HG02885 (cell line): ENCODE measurements around the gene LUM.

Experiments
- ATAC-seq: cut with Tn5 transposase; IDR thresholded peaks from one replicate; pipeline ENCODE4 v1.9.1; 2021; ENCODE audit warnings: mild to moderate bottlenecking; ENCODE audit not compliant: unreplicated experiment, poor library complexity

The LUM gene

GRCh38 chr12:91078501-91078900, 32.8 kb downstream of the LUM start:
- ATAC-seq, result no peak

DNA sequence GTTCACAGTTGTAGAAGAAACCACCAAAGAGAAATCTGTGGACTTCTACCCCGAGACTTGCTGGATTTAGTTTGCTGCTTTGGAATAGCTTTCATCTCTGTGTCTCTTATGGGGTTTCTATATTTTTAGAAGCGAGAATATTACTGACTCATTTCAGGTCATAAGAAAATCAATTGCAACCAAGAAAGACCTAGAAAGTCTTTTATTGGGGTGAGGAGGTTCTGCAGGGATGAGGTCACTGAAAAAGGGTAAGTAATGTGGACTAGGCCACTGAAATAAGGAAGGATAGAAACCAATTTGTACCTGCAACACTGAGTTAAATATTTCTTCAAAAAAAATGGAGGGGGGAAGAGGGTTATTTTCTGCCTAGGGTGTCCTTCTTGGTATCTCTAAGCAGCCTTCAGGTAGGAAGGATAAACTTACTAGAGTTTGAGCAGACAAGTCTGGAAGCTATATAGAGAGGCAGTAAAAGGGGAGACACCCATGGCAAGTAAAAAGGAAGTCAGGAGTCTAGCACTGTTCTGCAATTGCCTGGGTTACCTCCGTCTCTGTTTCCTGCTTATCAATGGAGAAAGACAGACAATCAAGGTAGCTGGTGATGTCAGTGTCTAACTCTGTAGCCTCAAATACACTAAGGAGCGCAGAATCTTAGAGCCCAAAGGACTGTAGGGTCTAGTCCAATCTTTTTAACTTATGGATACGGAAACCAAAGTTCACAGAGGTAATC, 33.9 kb downstream of the LUM start:
- no peak for ATAC-seq

GRCh38 chr12:91074851-91075250, 36.4 kb downstream of the LUM start:
- no peak for ATAC-seq

DNA sequence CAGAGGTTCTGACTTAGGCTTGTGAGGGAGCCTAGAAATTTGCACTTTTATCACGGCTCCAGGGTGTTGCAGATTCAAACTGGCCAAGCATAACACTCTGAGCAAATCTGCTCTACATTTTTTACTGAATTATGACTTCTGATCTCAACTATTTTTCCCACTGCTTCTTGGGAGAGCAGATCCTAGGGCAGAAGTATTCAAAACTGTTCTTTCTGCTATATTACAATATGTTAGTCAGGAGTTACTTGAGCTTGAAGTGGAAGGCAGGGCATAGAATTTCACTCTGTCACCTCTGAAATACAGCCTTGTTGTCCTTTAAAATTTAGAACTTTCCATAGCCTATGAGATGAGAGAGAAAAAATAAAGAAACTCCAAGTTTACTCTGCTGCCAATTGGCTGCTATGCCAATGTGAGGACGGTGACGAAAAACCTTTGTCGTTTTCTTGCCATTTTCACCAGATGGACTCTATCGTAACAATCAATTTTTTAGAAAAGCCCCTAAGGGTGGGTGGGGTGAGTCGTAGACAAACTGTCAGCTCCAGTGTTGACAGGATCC, 37.1 kb downstream of the LUM start:
- no peak for ATAC-seq

GRCh38 chr12:91073426-91073825, 37.9 kb downstream of the LUM start:
- no peak for ATAC-seq

DNA sequence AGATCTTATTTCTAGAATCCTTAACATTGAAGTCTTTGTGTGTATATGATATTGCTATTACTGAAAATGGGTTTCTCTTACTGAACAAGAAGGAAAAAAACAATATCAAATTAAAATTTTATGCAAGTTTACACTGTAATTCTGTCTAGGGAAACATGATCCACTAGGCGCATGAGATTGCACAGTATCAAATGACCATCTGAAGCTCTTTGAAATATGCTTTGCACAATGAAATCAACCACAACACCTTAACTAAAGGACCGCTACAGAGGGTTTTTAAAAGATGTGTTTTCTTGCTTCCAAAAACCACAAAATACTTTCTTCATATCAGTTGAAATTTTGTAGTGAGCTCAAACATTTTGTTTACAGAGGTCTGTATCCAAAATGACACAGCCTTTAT, 38.4 kb downstream of the LUM start:
- no peak for ATAC-seq

- no peak for ATAC-seq
Observed at GRCh38 chr12:91070936-91071335, 40.4 kb downstream of the LUM start.

DNA sequence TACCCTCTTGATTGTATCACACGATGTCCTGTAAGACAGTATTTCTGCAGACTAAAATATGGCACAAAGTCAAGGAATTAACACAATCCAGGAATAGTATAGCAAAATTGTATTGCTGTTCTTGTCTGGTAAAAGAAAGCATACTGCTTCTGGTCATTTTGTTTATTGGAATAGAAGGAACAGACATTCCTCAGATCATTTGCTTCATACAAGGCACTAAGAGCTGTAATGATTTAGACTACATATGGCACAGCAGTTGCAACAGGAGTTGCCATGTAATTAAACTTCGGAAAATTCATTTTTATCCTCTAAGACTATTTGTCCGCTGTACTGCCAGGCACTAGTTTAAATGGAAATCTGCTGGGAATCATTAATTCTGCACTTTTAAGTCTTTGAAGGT, 45.9 kb downstream of the LUM start:
- no peak for ATAC-seq

DNA sequence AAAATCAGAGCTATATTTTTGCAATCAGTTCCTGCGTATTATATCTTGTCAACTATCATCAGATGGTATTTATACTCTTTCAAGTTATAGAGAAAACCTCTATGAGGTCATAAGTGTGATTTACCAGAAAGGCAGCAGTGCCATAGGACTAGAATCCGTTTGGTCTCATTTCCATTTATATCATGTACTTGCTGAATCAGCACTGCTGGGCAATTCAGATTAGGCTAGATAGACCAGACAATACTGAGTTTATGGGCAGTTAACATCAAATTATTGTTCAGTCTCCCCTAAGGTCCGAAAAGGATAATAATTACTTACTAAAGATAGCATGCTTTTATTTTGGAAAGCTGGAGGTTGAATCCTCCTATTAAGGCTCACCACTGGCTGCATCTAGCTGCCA, 46.7 kb downstream of the LUM start:
- ATAC-seq, result no peak

DNA sequence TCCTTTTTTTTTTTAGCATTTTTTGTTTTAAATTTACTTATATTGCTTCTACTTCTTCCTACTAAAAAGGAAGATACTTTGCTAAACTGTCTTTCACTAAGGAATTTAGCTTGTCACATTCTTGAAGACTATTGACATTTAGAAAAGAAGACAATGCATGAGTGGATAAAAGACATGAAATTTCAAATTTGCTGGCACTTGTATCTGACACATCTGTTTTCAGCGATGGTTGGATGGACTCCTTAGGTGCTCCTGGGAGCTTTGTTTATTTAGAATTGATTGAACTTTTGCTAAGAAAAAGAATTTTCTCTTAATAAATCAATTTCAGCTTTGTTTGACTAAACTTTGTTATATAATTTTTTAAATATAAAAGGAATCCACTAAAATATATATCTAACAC, 50.2 kb downstream of the LUM start:
- no peak for ATAC-seq

DNA sequence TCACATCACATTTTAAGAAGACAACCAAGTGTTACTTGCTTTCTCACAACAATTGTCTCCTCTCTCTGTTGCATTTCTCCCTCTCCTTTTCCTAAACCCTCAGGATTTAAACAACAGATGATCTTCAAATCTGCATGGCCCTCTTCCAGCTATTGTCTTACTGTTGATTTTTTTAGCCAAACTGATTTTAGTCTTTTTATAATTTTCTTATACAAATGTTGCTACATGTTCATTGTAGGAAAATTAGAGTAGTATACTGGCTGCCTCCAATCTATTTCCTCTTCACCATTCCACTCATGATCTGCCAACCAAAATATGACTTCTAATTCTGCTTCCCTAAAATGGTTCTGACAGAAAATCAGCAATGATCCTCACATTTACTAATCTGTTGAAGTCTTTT, 52.1 kb downstream of the LUM start:
- no peak for ATAC-seq

DNA sequence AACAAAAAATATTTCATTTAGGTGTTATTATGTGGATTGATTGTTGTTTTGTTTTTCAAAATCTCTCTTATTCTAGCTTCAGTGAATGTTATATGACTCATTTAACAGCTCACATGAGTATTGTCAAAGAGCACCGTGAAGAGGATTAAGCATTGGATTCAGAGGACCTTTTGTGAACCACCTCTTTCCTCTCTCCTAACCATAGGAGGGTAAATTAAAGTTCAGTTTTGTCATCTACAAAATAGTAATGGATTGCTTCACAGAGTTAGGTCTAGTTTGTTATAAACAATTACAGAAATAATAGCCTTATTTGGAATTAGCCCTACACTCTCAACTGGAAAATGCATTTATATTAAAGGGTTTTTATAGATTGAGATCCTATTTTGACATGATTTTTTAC, 52.5 kb downstream of the LUM start:
- no peak for ATAC-seq

DNA sequence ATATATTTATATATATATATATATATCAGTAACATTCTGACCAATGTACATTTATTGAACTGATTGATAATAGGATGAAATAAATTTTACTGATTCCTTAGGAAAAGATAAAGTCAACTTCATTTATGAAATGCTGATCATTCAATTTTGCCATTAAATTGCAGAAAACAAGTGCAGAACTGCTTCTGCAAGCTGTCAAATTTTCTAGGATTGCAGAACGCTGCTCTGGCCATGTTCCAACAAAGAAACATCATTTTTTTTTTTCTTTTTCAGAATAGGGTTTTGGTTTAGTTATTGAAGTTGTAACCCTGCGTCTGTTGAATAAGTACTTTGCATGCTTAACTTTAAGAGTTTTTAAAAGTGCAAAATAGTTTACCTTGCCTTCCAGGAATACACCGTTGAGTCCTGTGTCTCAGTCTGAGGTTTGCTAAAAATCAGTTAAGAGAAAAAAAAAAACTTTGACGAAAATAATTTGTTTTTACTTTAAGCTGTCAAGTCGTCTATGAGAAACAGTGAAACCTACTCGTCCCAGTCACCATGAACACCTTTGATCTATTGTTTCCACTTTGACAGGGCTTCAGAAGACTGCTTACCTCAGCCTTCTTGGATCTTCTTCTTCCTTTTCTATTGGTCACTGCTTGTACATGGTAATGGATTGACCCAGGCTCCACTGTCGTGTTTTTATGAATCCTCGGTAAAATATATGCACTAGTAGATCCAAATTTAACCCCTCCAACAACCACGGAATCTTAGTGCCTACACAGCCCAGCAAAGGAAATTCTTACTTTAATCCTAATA, 53.7 kb downstream of the LUM start, which contains the start of gene KERA:
Gene KERA (minus strand): TSS at position 657 of the 798 bp plus-strand sequence. CDS start 1,743 bp downstream, outside the sequence.
- ATAC-seq, result no peak

- no peak for ATAC-seq
Observed at GRCh38 chr12:91056488-91056887, 54.8 kb downstream of the LUM start.

DNA sequence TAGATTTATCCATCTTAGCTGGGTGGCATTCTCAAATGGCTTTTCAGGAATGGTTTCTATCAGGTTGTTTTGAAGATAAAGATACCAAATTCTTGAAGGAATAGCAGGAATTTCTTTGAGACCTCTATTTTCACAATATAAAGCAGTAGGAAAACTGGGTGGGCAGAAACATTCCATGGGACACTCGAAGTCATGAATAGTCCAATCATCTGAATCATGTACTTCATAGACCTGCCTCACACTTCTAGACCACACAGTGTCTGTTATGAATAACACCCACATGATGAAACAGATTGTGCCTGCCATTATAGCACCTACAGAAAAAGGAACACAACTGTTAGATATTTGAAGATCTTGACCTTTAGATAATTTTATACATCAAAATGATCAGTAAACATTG, 55.3 kb downstream of the LUM start:
- ATAC-seq, result no peak

DNA sequence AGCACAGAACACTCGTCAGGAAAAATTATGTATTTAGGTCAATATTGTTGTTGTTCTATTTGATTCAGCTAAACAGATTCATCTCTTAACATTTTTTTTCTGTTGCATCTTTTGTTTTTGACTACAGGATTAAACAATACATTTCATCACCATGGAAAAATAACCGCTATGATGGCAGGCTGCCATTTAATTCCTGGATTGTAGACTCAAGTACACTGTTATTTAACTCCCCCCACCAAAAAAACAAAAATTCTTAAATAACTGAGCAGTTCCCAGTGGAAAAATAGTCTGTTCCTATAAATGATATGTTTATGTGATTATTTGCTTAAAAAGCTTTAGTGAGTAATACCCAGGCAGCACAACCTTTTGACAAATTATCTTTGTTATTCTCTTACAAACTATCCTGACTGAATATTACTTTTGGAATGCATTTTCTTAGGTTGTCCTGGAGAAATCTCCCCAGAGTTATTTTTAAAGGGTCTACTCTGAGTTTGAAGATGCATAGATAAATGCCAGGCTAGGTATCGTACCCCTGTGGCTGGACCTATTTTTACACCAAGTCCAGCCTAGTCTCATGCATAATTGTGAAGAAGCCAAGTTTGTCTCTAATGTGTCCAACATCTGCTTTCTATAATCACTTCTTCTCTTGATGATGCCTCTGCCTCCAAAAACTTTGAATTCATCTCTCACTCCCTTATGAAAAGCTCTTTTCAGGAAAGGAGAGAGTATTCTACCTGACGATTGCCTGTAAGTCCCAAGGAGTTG, 57.2 kb downstream of the LUM start:
- no peak for ATAC-seq
